Measurements from ENCODE around the gene KIAA1217.

DNA sequence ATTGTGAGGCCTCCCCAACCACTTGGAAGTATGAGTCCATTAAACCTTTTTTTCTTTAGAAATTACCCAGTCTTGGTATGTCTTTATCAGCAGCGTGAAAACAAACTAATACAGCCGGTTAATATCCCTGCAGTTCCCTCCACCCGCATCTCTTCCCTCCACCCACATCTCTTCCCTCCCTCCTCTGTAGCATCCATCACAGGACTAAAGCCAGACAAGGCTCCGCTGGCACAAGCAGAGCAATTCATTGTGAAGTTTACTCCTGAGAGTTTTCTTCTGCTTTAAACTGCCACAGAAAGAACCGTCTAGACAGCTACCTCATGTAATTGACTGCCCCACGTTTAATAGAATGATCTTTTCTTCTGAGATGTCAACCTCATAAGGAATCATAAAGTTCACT, 131.5 kb downstream of the KIAA1217 start:
- TF ChIP-seq POLR2A (IDR thresholded peaks at IDR 0.05) = no peak
- TF ChIP-seq, protein P1, sequence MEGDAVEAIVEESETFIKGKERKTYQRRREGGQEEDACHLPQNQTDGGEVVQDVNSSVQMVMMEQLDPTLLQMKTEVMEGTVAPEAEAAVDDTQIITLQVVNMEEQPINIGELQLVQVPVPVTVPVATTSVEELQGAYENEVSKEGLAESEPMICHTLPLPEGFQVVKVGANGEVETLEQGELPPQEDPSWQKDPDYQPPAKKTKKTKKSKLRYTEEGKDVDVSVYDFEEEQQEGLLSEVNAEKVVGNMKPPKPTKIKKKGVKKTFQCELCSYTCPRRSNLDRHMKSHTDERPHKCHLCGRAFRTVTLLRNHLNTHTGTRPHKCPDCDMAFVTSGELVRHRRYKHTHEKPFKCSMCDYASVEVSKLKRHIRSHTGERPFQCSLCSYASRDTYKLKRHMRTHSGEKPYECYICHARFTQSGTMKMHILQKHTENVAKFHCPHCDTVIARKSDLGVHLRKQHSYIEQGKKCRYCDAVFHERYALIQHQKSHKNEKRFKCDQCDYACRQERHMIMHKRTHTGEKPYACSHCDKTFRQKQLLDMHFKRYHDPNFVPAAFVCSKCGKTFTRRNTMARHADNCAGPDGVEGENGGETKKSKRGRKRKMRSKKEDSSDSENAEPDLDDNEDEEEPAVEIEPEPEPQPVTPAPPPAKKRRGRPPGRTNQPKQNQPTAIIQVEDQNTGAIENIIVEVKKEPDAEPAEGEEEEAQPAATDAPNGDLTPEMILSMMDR (IDR thresholded peaks at IDR 0.05) = no peak
